HG03066 (cell line): ENCODE results near the gene ANKRD12.
"Not testable (repeated sequence)": the region's sequence is repeated elsewhere in the genome, so short reads cannot be mapped to it uniquely, and the experiment has no call there.

ENCODE experiments used
- ATAC-seq: cut with Tn5 transposase; IDR thresholded peaks from one replicate; pipeline ENCODE4 v1.9.1; 2021; ENCODE audit warnings: low read depth; ENCODE audit not compliant: unreplicated experiment

Gene ANKRD12

DNA sequence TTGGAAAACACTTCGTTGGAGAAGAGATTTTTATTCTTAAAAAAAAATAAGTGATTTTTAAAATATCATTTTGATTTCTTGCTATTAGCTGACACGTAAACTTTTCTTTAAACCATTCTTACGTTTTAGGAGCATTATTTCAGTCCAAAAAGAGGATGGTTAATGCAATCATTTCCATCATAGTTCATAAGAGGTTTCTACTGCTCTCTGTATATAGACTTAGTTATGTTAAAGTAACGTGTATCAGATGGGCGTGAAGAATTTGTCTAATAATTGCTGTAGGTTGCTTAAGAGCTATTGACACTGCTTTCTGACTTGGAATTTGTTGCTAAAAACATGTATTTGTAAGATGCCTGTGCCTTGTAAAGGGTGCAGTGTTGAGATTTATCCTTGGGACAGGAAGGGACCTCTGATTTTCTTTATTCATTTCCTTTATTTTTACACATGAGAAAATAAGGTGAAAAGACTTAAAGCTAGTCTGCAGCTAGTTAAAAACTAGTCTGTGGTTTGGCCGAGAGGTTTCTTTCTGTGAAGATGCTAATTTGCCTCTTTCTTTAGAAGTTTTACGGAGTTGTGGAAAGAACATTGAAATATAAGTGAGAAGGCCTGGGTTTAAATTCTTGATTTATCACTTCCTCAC lies 2.9 kb downstream of the ANKRD12 start:
- no peak for ATAC-seq

DNA sequence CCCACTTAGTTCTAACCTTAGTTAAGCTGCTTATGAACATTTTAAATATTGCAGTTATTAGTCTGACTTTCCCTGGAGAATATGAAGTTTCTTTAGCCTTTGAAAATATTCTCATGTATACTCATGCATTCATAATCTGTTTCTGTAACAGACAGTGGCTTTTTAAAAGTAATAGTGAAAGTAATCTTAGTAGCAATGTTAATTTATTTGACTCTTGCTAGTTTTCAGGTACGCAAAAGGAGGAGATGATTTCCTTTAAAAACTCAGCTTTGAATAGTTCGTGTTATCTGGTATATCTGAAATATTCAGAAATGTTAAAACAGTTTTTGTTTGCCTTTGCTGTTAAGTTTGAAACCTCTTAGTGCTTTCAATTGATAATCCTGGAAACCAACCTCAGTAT lies 3.8 kb downstream of the ANKRD12 start:
- no peak for ATAC-seq

- ATAC-seq = no peak
Measured at GRCh38 chr18:9140984-9141383, 4.4 kb downstream of the ANKRD12 start.

DNA sequence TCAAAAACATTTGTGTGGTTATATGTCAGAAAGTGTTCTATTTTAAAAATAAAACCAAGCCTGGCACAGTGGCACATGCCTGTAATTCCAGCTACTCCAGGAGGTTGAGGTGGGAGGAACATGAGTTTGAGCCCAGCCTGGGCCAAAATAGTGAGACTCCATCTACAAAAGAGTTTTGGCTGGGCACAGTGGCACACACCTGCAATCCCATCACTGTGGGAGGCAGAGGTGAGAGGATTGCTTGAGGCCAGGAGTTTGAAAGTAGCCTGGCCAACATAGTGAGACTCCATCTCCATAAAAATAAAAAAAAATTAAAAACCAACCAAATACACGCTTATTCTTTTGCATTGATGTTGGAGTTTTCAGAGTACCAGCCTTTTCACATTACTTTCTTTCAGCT lies 9.6 kb downstream of the ANKRD12 start:
- ATAC-seq = no peak

- no peak for ATAC-seq
Measured at GRCh38 chr18:9147440-9148202, 11.0 kb downstream of the ANKRD12 start.

GRCh38 chr18:9148203-9148552 lies 11.6 kb downstream of the ANKRD12 start:
- no peak for ATAC-seq

- no peak for ATAC-seq
Measured at GRCh38 chr18:9150121-9150520, 13.5 kb downstream of the ANKRD12 start.

- no peak for ATAC-seq
Measured at GRCh38 chr18:9153256-9153655, 16.7 kb downstream of the ANKRD12 start.

DNA sequence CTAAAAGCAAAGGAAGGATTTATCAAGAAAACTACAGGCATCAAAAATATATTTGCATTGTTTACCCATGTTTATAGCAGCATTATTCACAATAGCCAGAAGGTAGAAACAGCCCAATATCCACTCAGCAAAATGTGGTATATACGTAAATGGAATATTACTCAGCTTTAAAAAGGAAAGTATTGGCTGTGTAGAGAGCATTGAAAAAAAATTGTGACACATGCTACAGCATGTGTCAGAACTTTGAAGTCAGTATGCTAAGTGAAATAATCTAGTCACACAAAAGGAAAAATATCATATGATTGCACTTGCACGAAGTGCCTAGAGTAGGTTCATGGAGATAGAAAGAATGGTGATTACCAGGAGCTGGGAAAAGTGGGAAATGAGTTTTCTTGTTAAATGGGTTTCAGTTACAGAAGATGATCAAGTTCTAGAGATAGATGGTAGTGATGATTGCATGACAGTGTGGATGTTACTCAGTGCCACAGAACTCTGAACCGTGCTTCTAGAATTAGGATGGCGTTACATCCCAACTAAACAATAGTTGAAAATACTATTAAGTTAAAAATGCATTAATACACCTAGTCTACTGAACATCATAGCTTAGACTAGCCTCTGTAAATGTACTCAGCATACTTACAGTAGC lies 20.1 kb downstream of the ANKRD12 start:
- ATAC-seq = no peak

- ATAC-seq = no peak
Measured at GRCh38 chr18:9157806-9158205, 21.2 kb downstream of the ANKRD12 start.

- no peak for ATAC-seq
Measured at GRCh38 chr18:9160014-9160413, 23.4 kb downstream of the ANKRD12 start.

GRCh38 chr18:9162663-9163062 lies 26.1 kb downstream of the ANKRD12 start:
- ATAC-seq = not testable (repeated sequence)

DNA sequence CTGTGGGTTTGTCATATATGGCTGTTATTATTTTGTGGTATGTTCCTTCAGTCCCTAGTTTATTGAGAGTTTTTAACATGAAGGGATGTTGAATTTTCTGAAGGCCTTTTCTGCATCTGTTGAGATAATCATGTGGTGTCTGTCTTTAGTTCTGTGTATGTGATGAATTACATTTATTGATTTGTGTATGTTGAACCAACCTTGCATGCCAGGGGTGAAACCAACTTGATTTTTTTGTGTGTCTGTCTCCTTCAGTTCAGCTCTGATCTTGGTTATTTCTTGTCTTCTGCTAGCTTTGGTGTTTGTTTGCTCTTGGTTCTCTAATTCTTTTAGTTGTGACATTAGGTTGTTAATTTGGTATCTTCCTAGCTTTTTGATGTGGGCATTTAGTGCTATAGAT lies 27.6 kb downstream of the ANKRD12 start:
- not testable (repeated sequence) for ATAC-seq

- ATAC-seq = not testable (repeated sequence)
Measured at GRCh38 chr18:9165883-9166282, 29.3 kb downstream of the ANKRD12 start.

GRCh38 chr18:9169515-9169914 lies 32.9 kb downstream of the ANKRD12 start:
- ATAC-seq = not testable (repeated sequence)

DNA sequence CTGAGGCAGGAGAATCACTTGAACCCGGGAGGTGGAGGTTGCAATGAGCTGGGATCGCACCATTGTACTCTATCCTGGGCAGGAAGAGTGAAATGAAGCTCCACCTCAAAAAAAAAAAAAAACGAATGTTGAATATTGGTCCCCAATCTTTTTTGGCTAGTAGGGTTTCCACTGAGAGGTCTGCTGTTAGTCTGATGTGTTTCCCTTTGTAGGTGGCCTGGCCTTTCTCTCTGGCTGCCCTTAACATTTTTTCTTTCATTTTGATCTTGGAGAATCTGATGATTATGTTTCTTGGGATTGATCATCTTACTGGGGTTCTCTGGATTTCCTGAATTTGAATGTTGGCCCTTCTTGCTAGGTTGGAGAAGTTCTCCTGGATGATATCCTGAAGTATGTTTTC lies 35.3 kb downstream of the ANKRD12 start:
- ATAC-seq = not testable (repeated sequence)

- no peak for ATAC-seq
Measured at GRCh38 chr18:9172506-9173127, 36.0 kb downstream of the ANKRD12 start.

DNA sequence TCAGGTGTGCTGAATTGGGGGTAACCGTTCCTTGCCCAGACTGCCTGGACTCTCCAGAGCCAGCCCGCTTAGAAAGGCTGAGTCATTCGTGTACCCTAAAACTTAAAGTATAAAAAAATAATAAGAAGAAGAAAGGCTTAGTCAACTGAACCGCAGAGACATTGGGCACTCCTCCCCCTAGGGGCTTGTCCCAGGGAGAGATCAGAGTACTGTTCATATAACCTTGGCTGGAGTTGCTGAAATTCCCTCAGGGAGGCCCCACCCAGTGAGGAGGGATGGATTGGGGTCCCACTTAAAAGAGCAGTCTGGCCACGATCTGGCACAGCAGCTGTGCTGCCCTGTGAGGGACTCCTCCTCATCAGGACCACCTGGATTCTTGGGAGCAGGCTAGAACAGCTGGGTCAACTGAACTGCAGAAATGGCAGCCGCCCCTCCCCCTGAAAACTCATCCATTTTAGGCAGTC lies 37.2 kb downstream of the ANKRD12 start:
- ATAC-seq = peak; percentile 68

- ATAC-seq = no peak
Measured at GRCh38 chr18:9174302-9174701, 37.7 kb downstream of the ANKRD12 start.

- ATAC-seq = no peak
Measured at GRCh38 chr18:9175115-9175514, 38.5 kb downstream of the ANKRD12 start.

DNA sequence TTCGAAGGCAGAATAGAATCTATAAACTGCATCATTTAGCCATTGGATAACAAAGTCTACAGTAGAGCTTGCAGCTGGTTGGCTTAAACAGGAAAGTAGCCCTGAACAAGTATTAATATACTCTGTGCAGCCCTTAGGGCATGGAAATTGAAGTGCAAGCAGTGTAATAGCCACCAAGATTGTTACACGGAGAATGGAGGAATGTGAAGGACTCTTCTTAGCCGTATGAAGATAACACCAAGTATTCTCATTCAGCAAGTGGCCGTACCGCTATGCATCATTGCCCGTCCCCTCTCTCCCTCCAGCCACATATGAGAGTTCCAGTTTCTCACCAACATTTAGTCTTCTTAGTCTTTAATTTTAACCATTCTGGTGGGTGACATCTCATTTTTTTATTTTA lies 40.5 kb downstream of the ANKRD12 start:
- ATAC-seq = no peak
